HG03175 (cell line): ENCODE results near the gene GALNT16.
"Not testable (repeated sequence)": the region's sequence is repeated elsewhere in the genome, so short reads cannot be mapped to it uniquely, and the experiment has no call there.

Experiments
- ATAC-seq: cut with Tn5 transposase; IDR thresholded peaks from one replicate; pipeline ENCODE4 v1.9.1; 2021; ENCODE audit warnings: mild to moderate bottlenecking, moderate library complexity; ENCODE audit not compliant: unreplicated experiment

The GALNT16 gene

DNA sequence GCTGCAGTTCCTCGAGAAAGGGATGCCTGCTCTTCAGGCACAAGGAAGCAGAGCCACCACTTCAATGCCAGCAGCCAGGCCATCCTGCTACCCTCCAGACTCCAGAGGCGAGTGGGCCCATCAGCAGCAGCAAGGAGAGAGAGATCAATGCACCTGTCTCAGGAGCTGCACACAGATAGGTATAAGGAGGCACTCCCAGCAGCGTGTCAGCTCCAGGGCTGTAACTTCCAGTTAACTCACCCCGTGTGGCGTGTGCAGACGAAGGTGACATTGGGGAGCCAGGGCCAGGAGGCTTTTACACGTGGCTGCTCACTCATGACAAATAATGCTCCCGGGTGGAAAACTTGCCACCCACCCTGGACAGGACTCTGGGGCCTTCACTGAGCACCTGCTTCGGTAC is 24.2 kb downstream of the GALNT16 start:
- ATAC-seq, result no peak

DNA sequence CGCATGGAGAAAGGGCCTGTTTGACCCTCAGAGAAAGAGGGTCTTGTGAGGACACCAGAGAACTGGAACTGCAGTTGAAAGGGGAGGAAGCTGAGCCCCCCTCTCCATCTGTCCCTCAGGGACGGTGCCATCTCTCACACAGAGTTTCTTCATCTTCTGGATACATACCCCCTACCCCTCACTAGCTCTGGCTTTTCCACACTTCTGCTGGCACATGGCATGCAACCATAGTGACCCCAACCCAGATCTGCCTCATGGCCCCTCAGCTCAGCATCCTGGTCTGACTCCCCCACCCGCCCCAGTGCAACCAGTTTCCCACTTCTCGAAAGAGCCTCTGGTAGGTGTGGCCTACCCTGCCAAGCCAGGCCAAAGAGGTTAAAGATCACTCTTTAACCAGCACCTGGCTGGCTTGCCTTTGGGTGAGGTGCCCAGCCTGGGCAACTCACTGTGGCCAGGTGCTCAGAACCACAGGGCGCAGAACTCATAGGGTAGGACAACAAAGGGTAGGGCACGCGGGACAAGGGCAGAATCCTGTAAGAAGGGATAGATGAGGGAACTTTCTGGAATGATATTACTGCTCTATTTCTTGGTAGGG is 25.8 kb downstream of the GALNT16 start:
- no peak for ATAC-seq

DNA sequence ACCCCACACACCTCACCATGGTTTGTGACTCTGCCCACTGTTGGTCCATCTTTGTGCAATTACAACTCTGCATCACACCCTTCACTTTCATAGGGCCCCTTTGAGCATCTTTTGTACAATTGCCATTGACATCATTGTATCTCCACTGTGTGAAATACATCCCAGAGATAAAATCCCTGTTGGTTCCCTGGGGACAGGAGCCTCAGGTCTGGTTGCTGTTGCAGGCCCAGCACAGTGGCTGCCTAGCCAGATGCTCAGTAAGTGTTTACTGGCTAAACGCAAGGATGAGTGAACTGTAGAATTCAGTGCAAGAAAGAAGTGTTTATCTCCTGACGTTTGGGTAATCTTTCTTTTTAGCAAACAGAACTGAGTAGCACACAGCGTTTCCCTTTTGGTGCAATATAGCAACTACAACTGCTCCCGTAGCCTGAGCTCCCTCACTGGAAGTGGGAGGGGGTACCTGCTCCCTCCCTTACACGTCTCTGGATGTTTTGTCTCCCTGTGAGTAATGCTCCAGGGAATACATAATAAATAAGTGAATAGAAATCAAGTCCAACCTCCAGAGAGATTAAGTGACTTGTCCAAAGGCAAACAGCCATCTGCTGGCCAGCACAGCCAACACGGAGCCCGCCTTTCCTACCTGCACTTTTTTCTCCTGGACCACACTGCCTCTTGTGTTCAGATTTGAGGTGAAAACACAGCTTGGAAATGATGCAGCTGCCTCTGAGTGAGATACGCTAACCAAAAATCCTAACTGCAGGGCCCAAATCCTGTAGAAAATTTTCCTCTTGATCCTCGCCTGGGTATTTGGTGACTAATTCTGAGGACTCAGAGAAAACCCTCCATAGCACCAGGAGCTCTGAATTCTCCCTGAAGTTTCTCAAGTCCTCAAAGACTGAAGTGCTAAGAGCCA is 27.4 kb downstream of the GALNT16 start:
- ATAC-seq, result no peak

DNA sequence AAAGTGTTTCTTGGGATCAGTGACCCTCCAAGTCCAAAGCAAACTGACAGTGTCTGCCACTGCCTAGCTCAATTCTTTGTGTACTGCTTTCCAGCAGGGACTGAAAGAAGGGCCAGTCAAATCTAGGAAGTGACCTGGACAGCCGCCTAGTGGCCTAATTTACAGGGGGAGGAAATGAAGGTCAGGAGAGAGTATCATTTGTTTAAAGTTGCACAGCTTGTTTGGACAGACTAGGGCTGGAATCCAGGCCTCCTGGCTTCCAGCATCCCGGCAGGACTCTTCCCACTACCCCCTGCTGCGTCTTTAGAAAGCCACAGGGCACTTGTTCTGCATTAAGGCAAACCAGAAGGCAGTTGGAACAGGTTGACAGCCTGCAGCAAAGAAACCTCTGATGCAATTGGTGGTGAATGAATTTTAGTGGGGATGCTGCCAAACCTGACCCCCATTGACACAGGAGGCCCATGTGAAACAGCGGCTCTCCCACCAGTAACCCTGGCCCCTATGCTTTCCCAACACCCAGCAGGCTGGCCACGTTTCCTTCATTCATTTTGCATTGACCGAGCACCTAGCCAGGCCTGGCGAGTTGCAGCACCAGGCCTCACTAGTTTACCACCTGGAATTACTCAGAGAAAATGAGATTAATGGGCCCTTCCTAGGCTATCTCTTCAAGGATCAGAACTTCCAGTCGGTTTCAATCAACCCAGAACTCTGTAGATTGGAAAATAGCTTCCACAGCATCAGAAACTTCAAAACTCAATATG is 28.2 kb downstream of the GALNT16 start:
- ATAC-seq, result no peak

DNA sequence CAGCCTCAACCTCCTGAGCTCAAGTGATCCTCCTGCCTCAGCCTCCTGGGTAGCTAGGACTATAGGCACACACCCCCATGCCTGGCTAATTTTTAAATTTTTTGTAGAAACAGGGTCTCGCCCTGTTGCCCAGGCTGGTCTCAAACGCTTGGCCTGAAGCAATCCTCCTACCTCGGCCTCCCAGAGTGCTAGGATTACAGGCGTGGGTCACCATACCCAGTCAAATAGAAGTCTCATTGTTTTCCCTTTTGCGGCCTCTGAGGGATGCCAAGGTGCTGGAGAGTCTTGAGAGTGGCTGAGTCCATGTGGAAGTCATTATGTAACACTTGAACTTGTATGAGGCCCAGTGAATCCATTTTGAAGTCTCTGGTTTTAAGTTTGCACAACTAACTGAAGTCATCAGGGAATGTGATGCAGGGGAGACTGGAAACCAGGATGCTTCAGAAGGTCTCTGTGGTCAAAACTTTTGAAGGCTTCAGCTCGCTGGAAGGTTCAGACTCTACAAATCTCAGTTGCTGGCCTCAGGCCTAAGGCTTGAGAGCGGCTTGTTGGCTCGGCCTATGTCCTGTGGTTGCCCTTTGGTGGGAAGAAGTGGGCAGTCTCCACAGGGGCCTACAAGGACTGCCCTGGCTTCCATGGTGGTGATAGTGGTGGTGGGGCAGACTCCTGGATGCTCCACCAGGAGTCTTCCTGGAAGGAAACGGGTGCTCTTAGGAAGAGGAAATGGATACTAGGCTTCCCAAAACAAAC is 29.2 kb downstream of the GALNT16 start:
- ATAC-seq, result no peak

DNA sequence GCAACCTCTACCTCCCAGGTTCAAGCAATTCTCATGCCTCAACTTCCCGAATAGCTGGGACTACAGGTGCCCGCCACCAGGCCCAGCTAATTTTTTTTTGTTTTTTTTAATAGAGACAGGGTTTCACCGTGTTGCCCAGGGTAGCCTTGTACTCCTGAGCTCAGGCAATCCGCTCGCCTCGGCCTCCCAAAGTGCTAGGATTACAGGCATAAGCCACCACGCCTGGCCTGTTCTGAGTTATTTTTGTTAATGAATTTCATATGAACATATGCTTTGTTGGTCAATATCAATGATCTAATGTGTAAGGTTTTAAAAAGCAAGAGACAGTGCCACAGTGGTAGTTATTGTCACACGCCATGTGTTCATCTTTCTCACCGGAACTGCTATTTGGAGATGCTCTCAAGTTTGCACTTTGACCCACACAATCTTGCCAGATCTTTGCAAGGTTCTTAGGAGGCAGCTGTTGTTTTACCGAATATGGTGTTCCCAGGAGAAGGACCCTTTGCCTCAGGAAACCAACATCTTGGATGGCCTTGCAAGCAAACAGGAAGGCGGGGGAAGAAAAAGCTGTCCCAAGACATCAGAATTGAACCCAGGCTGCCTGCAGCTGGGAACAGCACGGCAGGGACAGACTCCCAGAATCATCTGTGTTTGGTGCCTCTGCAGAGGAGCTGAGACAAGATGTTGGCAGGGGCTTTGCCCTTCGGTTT is 30.0 kb downstream of the GALNT16 start:
- ATAC-seq, result no peak

DNA sequence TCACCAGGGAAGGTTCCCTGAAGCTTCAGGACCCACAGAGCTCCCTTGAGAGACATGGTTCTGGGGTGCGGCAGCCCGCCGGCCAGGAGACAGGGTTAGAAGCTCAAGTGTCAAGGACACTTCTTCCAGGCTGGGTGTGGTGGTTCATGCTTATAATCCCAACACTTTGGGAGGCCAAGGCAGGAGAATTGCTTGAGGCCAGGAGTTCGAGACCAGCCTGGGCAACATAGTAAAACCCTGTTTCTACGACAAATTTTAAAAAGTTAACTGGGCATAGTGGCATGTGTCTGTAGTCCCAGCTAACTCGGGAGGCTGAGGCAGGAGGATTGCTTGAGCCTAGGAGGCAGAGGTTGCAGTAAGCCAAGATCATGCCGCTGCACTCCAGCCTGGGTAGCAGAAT is 30.9 kb downstream of the GALNT16 start:
- ATAC-seq, result not testable (repeated sequence)

DNA sequence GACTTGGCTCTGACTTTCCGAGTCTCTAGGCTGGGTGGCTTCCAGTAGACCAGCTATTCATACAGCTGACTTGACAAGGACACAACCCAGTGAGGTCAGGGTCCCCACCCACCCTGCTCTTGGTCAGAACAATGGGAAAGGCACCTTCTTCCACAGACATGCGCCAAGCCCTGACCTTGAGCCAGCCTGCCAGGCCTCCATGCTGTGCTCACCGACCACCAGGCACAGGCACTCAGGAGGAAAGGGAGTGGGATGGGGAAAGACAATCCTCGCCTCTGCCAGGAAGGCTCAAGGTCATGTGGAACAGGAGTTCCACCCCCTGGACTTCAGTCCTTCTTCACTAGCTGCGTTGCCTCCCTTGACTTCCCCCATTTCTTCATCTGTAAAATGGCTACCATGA is 31.4 kb downstream of the GALNT16 start:
- ATAC-seq, result no peak

DNA sequence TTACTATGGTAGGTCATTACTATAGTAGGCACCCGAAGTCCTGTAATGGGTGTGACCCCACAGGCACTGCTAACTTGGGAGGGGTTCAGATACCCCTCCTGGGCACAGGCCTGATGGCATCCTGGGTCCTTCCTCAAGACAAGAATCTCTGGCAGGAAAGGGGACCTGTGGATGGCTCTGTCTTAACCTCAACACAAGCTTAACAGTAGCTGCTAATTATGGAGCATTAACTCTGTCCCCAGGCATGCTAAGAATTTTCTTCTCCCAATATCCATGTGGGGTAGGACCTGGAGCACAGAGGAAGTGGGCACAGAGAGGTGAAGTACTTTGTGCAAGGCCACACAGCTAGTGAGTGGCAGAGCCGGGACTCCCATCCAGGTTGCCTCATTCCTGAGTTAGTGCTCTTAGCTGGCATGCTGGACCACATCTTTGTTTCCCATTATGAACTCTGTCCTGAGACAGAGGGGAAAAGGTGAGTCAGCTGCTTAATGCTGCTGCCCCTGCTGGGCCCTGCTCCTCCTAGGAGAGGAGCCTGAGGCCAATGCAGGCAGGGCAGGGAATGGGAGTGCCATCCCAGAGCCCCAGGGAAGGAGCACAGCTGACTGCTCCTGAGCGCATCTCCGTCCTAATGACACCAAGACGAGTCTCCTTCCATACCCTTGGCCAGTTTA is 32.1 kb downstream of the GALNT16 start:
- ATAC-seq, result no peak

DNA sequence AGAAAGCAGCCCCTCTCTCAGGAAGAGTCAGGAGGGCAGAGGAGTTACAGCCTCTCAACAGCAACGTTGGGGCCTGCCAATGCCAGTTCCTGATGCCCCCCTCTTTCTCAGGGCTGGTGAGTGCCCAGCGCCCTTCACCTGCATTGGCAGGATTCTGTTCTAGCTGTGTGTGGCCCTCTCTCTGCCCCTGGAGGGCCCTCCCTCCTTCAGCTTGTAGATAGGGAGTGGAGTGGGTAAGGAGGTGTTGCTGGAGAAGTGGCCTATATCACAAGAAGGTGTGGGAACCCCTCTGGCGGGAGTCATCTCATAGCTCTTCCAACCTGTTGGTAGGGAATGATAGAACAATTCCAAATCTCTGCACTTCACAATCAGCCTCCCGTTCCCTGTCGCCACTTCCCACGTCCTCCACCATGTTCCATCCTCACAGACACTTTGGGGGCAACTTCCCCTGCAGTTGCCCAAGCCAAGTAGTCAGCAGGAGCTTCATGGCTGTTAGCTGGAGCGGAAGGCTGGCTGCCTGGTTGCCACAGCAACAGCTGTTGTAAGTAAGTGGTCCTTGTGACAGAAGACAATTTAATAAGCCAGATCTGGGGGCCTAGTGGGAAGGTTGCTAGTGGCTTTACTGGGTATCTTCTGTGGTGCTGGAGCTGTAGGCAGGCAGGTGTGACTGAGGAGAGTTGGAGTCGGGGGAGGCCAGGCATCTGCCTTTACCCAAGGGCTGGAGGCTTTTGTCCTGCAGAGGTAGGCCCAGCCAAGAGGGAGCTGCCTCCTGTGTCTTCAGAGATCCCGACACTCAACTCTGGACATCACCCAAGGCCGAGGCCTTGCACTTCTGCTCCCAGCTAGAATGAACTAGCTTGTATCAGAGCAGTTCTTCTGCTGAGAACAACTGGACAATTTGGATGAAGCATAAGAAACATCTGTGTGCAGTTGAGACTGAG is 38.4 kb downstream of the GALNT16 start:
- no peak for ATAC-seq

DNA sequence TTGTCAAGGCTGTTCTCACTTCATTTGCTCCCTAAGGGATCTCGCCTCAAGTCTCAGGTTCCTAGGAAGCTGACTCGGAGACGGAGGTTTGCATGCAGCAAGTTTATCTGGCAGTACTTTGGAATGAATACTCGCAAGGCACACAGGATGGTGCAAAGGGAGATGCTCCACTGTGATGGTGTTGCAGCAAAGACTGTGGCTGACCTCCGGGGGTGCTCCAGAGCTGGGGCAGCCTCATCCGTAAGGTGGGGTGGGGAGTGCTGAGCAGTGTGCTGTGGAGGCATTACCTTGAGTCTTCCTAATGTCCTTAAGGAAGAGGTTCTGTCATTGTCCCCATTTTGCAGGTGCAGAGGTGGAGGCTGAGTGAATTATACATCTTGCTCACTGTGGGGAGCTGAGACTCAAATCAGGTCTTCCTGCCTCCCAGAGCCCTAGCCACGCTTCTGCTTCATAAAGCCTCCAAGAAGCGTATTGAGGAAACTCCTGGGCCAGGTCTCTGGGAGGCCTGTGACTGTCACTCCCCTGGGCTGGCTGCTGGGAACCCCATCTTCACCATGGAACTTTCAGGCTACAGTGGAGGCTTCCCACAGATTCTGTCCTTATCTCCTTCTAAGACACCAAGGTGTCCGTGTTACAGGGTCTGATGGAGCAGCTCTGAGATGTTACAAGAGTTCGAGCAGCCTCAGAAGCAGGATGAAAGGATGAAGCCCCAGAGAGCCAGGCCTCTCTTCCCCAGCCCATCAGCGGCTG is 39.5 kb downstream of the GALNT16 start:
- no peak for ATAC-seq

DNA sequence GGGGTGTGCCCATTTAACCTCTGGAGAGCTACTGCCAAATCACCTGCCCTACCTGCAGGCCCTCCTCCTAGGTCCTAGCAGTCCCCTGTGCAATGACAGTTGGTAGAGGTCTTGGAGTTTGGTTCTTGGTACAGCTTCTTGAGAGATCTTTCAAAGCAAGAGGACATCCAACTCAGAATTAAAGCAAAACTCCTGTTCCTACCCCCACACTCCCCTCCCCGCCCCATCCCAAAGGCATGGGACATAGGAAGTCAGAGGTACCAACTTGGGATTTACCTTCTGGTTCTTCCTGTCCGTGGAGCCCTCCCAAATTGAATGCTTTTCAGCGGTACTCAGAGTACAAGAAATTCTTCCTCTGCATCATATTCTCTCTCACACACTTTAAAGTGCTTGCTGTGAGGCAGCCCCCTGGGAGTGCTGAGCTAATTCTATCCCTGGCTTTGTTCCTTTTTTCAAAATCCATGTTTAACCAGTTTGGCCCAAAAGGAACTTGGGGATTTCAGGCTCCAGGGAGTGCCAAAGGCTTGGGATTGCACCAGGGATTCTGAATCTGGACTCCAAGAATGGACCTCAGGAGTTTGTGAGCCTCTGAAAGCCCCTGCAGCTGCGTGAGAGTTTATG is 40.8 kb downstream of the GALNT16 start:
- no peak for ATAC-seq

DNA sequence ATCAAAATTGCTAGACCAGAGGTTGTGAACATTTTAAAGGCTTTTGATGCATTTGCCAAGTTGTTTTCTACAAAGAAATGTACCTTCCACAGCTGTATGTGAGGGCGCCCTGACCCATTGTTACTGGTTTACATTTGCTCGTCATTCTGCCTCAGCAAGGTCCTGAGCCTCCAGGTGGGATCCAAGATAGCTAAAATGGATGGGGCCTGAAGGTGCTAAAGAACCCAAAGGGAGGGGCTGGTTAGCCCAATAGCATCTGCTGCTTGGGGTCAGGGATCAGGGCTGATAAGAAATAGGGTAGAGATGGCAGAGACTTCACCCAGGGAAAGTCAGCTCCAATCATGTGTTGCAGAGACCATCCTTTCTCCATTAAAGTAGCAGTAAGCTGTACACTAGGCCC is 43.1 kb downstream of the GALNT16 start:
- no peak for ATAC-seq

DNA sequence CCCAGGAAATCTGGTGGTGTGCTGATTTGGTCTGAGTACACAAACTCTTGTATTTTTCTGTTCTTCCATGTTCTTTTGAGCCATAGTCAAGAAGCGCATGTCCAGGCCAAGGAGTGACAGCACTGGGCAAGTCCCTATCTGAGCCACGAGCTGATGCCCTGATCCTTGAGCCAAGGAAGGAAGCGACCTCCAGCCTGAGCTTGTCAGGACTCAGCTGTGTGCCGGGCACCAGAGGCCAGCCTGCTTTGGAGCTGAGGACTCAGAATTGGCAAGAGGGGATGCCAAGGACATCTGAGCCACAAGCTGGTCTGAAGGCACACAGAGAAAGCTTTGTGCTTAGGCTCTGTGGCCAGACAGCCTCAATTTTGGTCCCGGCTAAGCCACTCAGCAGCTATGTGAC is 52.6 kb downstream of the GALNT16 start:
- no peak for ATAC-seq

DNA sequence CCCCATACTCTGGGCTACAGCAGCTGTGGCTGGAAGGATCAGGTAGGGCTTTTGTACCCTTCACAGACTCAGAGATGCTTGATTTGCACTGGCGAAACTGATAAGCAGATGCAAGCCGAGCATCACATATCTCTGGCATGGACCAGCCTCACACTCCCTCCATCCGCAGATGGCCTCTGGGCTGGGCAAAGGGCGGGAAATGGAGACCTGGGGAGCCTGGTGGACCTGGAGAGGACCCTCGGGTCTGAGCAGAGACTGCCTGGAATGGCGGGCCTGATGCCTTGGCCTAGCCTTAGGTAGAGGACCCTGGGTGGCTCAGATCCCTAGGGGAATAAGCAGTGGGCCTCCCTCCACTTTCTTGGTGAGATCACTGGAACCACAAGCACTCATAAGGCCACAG is 53.2 kb downstream of the GALNT16 start:
- ATAC-seq, result no peak

DNA sequence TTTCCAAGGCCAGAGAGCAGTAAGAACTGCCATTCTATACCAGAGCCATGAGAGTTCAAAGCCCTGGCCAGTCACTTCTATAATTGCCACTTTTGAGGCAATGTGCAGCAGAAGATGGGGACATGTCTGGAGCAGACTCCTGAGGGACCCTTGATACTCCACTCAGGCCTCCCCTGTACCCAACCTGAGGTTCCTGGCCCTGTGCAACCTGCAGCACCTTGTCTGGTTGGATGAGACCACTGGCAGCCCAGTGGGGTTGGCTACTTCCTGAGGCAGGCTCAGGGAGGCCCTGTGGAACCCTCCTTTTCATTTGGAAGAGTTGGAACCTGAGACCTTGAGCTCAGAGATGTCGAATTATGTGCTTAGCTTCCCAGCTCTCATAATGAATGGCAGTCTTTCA is 54.4 kb downstream of the GALNT16 start:
- ATAC-seq, result no peak

DNA sequence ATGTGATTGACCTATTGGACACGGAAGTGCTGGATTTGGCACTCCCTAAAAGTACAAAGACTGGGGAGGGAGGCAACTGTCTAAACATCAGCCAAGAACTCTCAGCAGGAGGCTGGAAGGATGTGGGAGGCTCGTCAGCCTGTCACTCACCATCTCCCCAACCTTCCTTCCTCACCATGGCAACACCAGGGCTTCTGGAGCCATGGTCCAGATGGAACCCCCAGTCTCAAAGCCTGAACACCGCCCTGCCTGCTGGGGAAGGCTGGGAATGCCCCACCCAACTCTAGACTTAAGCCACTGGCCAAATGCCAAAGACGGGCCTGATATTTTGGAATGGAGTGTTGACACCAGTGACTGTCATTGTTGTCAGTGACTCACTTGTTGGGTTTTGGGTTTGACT is 55.3 kb downstream of the GALNT16 start:
- ATAC-seq, result no peak
